K562 (cell line): ENCODE measurements around the gene CLIC3. TPM values are rescaled to one million over a fixed set of nuclear protein-coding genes. Genes with fewer than 3 reads are reported as not detected.
A peak's percentile ranks its signal among the peaks of the same experiment; 100 is the strongest.

Experiments
- ATAC-seq: fragments of 200-7000 bp; cut with Tn5 transposase; 3 replicates; pipeline ENCODE4 v1.9.1; 2020; ENCODE audit warnings: moderate library complexity
- BruUV-seq: library from RNA; stranded (reverse); fragments of 400-500 nt; replicated peaks from 2 replicates; lab custom pipeline; 2021; lab: Mats Ljungman, UMichigan
- CTCF ChIA-PET: fragments of 300-600 bp; formaldehyde crosslinking; extraction: SDS; loops from one replicate; lab custom pipeline; 2021; ENCODE audit warnings: low intra/inter-chr PET ratio; lab: Yijun Ruan, JAX
- POLR2A ChIA-PET: fragments of 300-600, 350-650 bp; sonication (Branson Sonifier 250); formaldehyde crosslinking; extraction: SDS; loops from one replicate; lab custom pipeline; 2021; ENCODE audit warnings: antibody characterized with exemption, inconsistent platforms; lab: Yijun Ruan, JAX
- DNase-seq, 4 experiments: peaks; one replicate each; pipeline versions ENCODE4 v3.0.0 to v3.0.0-alpha.2; 2011 to 2018; ENCODE audit warnings: low spot score in 3 of 4, mixed read lengths in 3 of 4; ENCODE audit errors: extremely low read depth in 1 of 4
- FAIRE-seq: peaks from 2 replicates; lab custom pipeline; 2011; peaks lifted over from hg19 to GRCh38; lab: Jason Lieb, UNC
- H2AFZ ChIP-seq: 2 replicates; pipeline ENCODE4 v1.6.0; 2011; ENCODE audit warnings: low read depth, low read length, control low read depth, inconsistent platforms
- H3K27ac ChIP-seq: fragments of 200-600 bp; 3 replicates; pipeline ENCODE4 v1.8.0; 2011; ENCODE audit warnings: low read depth, mild to moderate bottlenecking, control low read depth, inconsistent platforms, low read length, moderate library complexity, mixed read lengths; ENCODE audit errors: extremely low read depth
- H3K27me3 ChIP-seq, 2 experiments: fragments of 300-600 bp in 1 of 2; 2 replicates in 1 of 2; 3 replicates in 1 of 2; pipeline versions ENCODE4 v1.6.0 to v1.8.0; 2011; ENCODE audit warnings: inconsistent platforms in 2 of 2, low read length in 2 of 2, mild to moderate bottlenecking in 1 of 2, mixed read lengths in 1 of 2, moderate library complexity in 1 of 2; ENCODE audit not compliant: control insufficient read depth in 2 of 2, insufficient read depth in 2 of 2
- H3K36me3 ChIP-seq: fragments of 300-600 bp; 3 replicates; pipeline ENCODE4 v1.8.0; 2011; ENCODE audit warnings: mild to moderate bottlenecking, low read length, inconsistent platforms; ENCODE audit not compliant: control insufficient read depth, insufficient read depth
- H3K4me1 ChIP-seq, 2 experiments: fragments of 200-600 bp in 1 of 2; replicated peaks in 1 of 2; 2 replicates in 1 of 2; 3 replicates in 1 of 2; pipeline versions ENCODE4 v1.5.1 to v1.8.0; 2011; ENCODE audit warnings: inconsistent platforms in 2 of 2, low read length in 2 of 2, mild to moderate bottlenecking in 1 of 2, mixed read lengths in 1 of 2, moderate library complexity in 1 of 2; ENCODE audit not compliant: control insufficient read depth in 2 of 2, insufficient read depth in 2 of 2
- H3K4me2 ChIP-seq: 2 replicates; pipeline ENCODE4 v1.6.1; 2011; ENCODE audit warnings: low read length, control low read depth, inconsistent platforms, mixed read lengths; ENCODE audit not compliant: insufficient read depth
- H3K4me3 ChIP-seq: fragments of 200-600 bp; sonication (generic), shearing (Covaris generic); 2 replicates; pipeline ENCODE4 v1.5.1; 2016; ENCODE audit warnings: control low read depth, inconsistent platforms
- H3K79me2 ChIP-seq: fragments of 200-600 bp; 3 replicates; pipeline ENCODE4 v1.8.0; 2011; ENCODE audit warnings: low read length, inconsistent platforms; ENCODE audit not compliant: control insufficient read depth, insufficient read depth
- H3K9ac ChIP-seq, 2 experiments: 2 replicates each; pipeline versions ENCODE4 v1.6.0 to v1.6.1; 2011; ENCODE audit warnings: low read depth in 2 of 2, low read length in 2 of 2, control low read depth in 1 of 2, inconsistent platforms in 1 of 2, mild to moderate bottlenecking in 1 of 2, mixed read lengths in 1 of 2; ENCODE audit not compliant: insufficient read depth in 1 of 2
- H3K9me1 ChIP-seq: one replicate; pipeline ENCODE4 v1.6.0; 2011; ENCODE audit warnings: inconsistent platforms, mild to moderate bottlenecking, low read length, moderate library complexity; ENCODE audit not compliant: control insufficient read depth, insufficient read depth
- H3K9me3 ChIP-seq: replicated peaks from 2 replicates; pipeline ENCODE4 v1.5.1; 2011; ENCODE audit warnings: low read depth, low read length, inconsistent platforms; ENCODE audit not compliant: control insufficient read depth, insufficient read depth
- H4K20me1 ChIP-seq: replicated peaks from 2 replicates; pipeline ENCODE4 v1.6.1; 2011; ENCODE audit warnings: low read length, inconsistent platforms, mixed read lengths; ENCODE audit not compliant: control insufficient read depth, insufficient read depth
- CEBPG ChIP-seq, 3 experiments: fragments of 200-800 bp in 1 of 3; sonication (Bioruptor generic) in 1 of 3; sonication (generic) in 1 of 3; formaldehyde crosslinking in 1 of 3; IDR thresholded peaks in 2 of 3; conservative IDR thresholded peaks in 1 of 3; 2 replicates each; pipeline versions ENCODE4 v1.6.1 to v1.8.0; 2016 to 2022; ENCODE audit warnings: missing compliant biosample characterization in 2 of 3, missing genetic modification characterization in 2 of 3, mild to moderate bottlenecking in 1 of 3, missing genetic modification reagents in 1 of 3
- EGR1 ChIP-seq: fragments of 450-650 bp; conservative IDR thresholded peaks from 2 replicates; pipeline ENCODE4 v1.6.1; 2017; ENCODE audit warnings: mild to moderate bottlenecking
- HMGXB4 ChIP-seq: sonication (generic); formaldehyde crosslinking; IDR thresholded peaks from 2 replicates; pipeline ENCODE4 v1.8.1; 2023; ENCODE audit warnings: mild to moderate bottlenecking, missing genetic modification reagents
- HOXB6 ChIP-seq: fragments of 250-450 bp; sonication (Bioruptor Pico); IDR thresholded peaks from 2 replicates; pipeline ENCODE4 v1.5.1; 2022; ENCODE audit warnings: mild to moderate bottlenecking, borderline replicate concordance
- MTA2 ChIP-seq: fragments of 450-650 bp; IDR thresholded peaks from 2 replicates; pipeline ENCODE4 v1.6.1; 2016; ENCODE audit warnings: low read depth
- NELFE ChIP-seq: IDR thresholded peaks from 2 replicates; pipeline ENCODE4 v1.6.1; 2011; ENCODE audit warnings: mild to moderate bottlenecking; ENCODE audit not compliant: insufficient read depth, insufficient read length
- NR2C1 ChIP-seq, 2 experiments: fragments of 450-650 bp; IDR thresholded peaks; 2 replicates each; pipeline ENCODE4 v1.6.1; 2017; ENCODE audit warnings: mild to moderate bottlenecking in 2 of 2, antibody characterized with exemption in 1 of 2, inconsistent platforms in 1 of 2, missing compliant biosample characterization in 1 of 2, missing genetic modification characterization in 1 of 2
- PTTG1 ChIP-seq: fragments of 450-650 bp; IDR thresholded peaks from 2 replicates; pipeline ENCODE4 v1.6.1; 2016; ENCODE audit warnings: low read depth, mild to moderate bottlenecking, missing genetic modification characterization, missing compliant biosample characterization
- SMAD3 ChIP-seq: fragments of 450-650 bp; formaldehyde crosslinking; conservative IDR thresholded peaks from 2 replicates; pipeline ENCODE4 v1.4.0; 2020; ENCODE audit warnings: mild to moderate bottlenecking
- ZNF407 ChIP-seq: fragments of 450-650 bp; IDR thresholded peaks from 2 replicates; pipeline ENCODE4 v1.6.1; 2016; ENCODE audit warnings: low read depth
- ZNF764 ChIP-seq: fragments of 250-450 bp; sonication (Bioruptor Pico); IDR thresholded peaks from 2 replicates; pipeline ENCODE4 v1.4.0; 2020; ENCODE audit warnings: low read depth, mild to moderate bottlenecking, moderate library complexity
- WGBS: fragments of 100-300 bp; shearing (Covaris generic); methylation state at CpG from one replicate; pipeline ENCODE4 v1.1.6; 2016; ENCODE audit warnings: low coverage, mixed read lengths; ENCODE audit not compliant: insufficient coverage; ENCODE audit errors: missing lambda C conversion rate; 5-methylcytosine and 5-hydroxymethylcytosine counted together
- in situ Hi-C: fragments of 300-500 bp; cut with MboI; formaldehyde crosslinking; loops from 4 replicates; pipeline ENCODE4 v1.15.0; 2018; ENCODE audit warnings: inconsistent platforms, mixed read lengths
- intact Hi-C: fragments of 100-400 bp; cut with micrococcal nuclease; formaldehyde crosslinking; loops from 2 replicates; pipeline ENCODE4 v1.14.2; 2022
- polyA plus RNA-seq, 8 experiments: library from polyadenylated mRNA; depleted of rRNA in 4 of 8; stranded (reverse) in 5 of 8; unstranded in 3 of 8; fragments of >200 nt; fragmentation: Nextera tagmentation in 2 of 8; fragmentation: Illumina TruSeq in 1 of 8; extraction: Ambion mirVana in 2 of 8; extraction: Trizol in 1 of 8; gene quantifications; 2 replicates each; pipeline versions ENCODE4 v1.2.1 to v1.2.3, GENCODE V29; 2011 to 2014; ENCODE audit warnings: inconsistent platforms in 1 of 8, missing spikeins in 1 of 8
- total RNA-seq, 7 experiments: library from RNA; depleted of rRNA in 6 of 7; stranded (reverse); fragments of >200 nt in 6 of 7; fragmentation: Illumina TruSeq in 2 of 7; extraction: Trizol in 2 of 7; gene quantifications; 2 replicates each; pipeline versions ENCODE4 v1.2.1 to v1.2.3, GENCODE V29; 2011 to 2021; ENCODE audit warnings: low replicate concordance in 1 of 7

CLIC3 gene
- total and polyA plus RNA-seq, 9 of the 15 experiments (the other 6 are each of a cell fraction or from before 2014, with no cell fraction given), result 0.27 to 0.29 TPM; not detected in 7

DNA sequence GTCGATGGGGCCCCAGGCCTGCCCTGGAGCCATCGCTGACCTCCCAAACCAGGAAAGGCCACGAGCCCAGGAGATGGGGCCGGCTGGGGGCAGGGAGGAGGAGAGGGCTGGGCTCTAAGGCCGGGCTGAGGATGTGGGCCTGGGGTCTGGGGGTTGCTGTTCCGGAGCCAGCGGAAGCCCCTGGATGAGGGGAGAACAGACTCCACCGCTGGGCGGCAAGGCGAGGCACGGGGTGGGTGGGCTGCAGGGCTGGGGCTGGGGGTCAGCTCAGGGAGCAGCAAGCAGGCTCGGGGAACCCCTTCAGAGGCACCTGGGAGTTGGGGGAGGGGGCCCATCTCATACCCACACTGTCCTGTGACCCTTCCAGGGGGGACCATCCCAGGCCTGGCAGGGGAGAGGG lies 32.6 kb downstream of the CLIC3 start (continued):
- no peak for TF ChIP-seq ZNF407
- TF ChIP-seq NELFE, result no peak
- TF ChIP-seq, all 486 proteins: peak for 0

GRCh38 chr9:136963341-136963740 lies 33.0 kb downstream of the CLIC3 start:
- Histone ChIP-seq H3K27ac (no peak overlapping the region), H3K9me1 (no peaks in the 10 kb centered on the region), H3K27me3 (no peaks in the 10 kb centered on the region), H3K79me2 (no peaks in the 10 kb centered on the region), H3K4me1 (peaks cover 26 to 77% of the 10 kb centered on the region in 2 experiments; a peak in 4 of 5 replicates), H3K4me3 (no peak overlapping the region), H4K20me1 (no peaks in the 10 kb centered on the region), H3K4me2 (no peak overlapping the region), H3K9me3 (no peaks in the 10 kb centered on the region), H2AFZ (no peak overlapping the region), H3K9ac (0 out of 4 replicates have a peak overlapping the region, but pooled peaks of 1 of the 2 experiments have one; percentile 3), H3K36me3 (no peaks in the 10 kb centered on the region)
- ChIA-PET CTCF (no interaction called here), POLR2A (no interaction called here)
- FAIRE-seq (no peak), ATAC-seq (no peak), DNase-seq (no peak)
- in situ Hi-C loops, result no loop called here
- no TSS peak for BruUV-seq
- intact Hi-C loops, result no loop called here
- WGBS, result 90% methylated on average over 10 of the region's 15 CpGs
- no peak for TF ChIP-seq EGR1
- no peak for TF ChIP-seq HOXB6 (CRISPR knock-in tag)
- no peak for TF ChIP-seq HMGXB4
- TF ChIP-seq ZNF764 (CRISPR knock-in tag), result no peak
- TF ChIP-seq NR2C1 (IDR thresholded peaks at IDR 0.05), result no peak
- TF ChIP-seq NR2C1 (tag; IDR thresholded peaks at IDR 0.05), result no peak
- TF ChIP-seq SMAD3, result no peak
- no peak for TF ChIP-seq MTA2
- no peak for TF ChIP-seq PTTG1 (tag)
- no peak for TF ChIP-seq CEBPG (CRISPR knock-in tag; IDR thresholded peaks at IDR 0.05)
- TF ChIP-seq CEBPG (tag; conservative IDR thresholded peaks at IDR 0.05 in 1 of 2, IDR thresholded peaks at IDR 0.05 in 1 of 2), result no peak
